Stimulated activated CD8-positive, alpha-beta memory T cell treated with anti-CD3 and anti-CD28 coated beads, Interleukin-2, amount 100 ng/mL, for 48 hours (primary cell): ENCODE data around the gene KDM4B.

Experiments
- DNase-seq, 2 donors: peaks; one replicate each; pipeline ENCODE4 v3.0.0-alpha.2; 2020; ENCODE audit warnings: low read depth in 2 of 2

Gene KDM4B

DNA sequence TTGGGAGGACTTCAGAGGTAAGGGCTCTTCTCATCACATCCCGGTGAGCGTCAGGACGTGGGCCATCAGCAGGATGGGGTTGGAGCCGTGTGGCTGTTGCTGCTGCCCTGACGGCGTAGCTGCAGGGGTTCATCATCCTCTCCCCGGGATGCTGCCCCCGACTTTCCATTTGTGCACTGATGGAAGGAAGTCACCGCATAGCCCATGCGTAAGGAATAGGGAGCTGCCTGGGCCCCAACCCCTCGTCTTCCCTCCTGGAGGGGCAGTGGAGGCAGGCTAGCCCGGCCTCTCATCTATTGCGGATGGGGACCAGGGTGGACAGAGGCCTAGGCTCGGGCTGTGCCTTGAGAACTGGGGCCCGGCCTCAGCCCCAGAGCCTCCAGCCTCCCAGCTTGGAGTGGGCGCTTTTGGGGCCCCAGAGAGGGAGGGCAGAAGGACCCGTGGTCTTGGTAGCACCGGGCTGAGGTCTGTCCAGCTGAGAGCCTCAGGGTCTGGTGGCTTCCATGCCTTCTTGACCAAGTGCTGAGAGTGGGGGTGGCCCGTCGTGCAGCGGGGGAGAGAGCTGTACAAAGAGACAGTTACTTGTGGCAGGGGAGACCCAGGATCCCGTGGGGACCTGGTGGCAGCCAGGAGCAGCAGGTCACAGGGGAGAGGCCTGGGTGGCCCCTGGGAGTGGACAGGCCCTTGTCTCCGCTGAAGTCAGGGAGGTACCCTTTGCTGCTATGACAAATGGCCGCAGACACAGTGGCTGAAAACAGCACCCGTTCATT is 44.0 kb downstream of the KDM4B start:
- DNase-seq = no peak

DNA sequence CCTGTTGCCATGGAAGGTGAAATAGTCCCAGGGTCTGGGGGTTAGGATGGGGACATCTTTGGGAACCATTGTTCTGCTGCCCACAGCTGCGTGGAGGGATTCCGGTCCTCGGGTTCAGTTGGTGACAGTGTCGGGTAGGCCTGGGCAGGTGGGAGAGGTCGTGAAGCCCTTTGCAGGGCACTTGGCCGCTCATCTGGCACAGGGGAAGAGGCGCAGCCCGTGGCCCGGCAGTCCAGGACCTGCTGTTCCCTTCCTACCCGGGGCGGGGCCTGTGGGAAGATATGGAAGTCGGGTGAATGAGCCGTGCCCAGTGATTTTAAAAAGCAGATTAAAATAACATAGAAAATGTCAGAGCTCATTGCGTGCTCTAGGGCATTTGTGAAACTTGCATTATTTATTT is 44.8 kb downstream of the KDM4B start:
- no peak for DNase-seq

DNA sequence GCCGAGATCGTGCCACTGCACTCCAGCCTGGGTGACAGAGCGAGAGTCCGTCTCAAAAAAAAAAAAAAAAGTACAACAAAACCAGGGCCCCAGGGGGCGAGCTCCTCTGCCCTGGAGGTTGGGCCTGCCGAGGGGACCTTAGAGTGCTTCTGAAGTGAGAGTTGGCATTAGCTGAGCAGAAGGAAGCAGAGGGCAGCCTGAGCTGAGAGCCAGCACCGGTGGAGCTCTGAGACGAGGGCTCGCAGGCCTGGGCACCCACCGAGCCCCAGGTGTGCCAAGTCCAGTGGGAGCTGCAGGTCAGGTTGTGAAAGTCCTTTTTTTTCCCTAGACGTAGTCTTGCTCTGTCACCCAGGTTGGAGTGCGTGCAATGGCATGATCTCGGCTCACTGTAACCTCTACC is 46.0 kb downstream of the KDM4B start:
- no peak for DNase-seq

DNA sequence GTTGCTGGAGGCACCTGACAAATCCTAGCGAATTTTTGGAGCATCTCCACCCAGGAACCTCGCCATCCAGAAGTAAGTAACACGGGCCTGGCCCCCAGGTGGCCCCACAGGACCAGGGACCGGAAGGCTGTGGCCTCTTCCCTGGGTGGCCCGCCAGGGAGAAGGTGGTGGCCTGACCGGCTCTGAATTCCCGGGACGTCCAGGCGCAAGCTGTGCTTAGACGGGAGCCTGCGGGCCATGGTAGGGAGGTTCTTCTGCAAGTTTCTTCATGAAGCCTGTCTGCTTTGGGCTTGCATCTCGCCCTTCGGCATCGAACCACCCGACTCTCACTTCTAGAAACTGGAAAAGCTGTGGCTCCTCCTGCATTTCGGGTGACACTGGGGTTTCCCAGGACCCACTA is 47.4 kb downstream of the KDM4B start:
- DNase-seq = no peak

DNA sequence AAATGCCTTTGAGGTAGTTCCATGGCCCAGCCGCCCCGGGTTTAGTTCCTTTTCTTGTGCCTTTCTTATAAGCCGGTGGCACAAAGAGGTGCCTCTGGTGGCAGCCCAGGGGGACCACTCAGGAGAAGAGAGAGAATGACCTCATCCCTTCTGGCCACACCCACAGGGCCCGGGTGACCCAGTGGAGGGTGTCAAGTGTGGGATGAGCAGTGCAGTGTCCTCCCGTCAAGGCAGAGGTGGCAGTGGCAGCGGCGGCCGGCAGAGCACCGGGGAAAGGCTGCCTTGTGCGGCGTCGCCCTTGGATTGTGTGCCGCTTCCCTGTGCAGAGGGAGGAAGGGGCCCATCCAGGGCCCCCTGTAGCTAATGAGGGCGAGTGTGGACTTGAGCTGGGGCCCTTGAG is 47.9 kb downstream of the KDM4B start:
- DNase-seq = no peak

DNA sequence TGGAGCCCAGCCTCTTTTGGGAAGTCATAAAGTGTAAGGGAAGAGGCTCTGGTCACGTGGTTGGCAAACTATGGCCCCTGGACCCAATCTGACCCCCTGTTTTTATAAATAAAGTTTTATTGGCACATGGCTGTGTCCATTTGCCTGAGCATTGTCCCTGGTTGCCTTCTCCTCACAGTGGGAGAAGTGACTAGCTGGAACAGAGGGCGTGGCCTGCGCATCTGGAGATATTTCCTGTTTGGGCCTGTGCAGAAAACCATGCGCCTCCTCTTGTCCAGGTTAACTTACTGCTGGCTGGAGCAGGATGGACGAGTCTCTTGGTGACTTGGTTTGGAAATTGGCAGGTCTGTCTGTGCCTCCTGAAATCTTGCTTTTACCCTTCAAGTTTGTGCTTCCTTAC is 48.3 kb downstream of the KDM4B start:
- no peak for DNase-seq

DNA sequence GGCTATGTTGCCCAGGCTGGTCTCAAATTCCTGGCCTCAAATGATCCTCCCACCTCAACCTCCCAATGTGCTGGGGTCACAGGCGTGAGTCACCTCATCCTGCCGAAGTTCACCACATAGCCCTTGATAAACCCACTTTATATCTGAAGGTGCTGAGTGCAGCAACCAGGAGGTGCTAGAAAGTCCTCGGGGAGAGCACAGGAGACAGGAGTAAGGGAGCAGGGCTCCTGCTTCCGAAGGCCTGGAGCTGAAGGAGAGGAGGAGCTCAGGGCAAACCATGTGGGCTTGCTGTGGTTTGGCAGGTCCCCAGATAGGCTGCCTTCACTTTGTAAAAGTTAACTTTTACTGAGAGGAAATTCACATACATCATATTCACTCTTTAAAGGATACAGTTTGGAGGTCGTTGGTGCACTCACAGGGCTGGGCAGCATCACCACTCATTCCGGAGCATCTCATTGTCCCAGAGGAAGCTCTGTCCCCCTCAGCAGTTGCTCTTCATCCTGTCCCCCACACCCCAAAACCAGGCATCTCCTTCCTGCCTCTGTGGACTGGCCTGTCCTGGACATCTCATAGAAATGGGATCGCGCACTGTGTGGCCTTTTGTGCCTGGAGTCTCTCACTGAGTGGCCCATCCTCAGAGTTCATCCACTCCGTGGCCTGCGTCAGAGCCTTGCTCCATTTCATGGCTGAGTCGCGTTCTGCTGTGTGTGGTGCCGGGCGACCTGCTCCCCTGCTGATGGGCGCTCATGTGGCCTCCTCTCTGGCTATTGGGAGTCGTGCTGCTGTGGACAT is 49.5 kb downstream of the KDM4B start:
- no peak for DNase-seq

DNA sequence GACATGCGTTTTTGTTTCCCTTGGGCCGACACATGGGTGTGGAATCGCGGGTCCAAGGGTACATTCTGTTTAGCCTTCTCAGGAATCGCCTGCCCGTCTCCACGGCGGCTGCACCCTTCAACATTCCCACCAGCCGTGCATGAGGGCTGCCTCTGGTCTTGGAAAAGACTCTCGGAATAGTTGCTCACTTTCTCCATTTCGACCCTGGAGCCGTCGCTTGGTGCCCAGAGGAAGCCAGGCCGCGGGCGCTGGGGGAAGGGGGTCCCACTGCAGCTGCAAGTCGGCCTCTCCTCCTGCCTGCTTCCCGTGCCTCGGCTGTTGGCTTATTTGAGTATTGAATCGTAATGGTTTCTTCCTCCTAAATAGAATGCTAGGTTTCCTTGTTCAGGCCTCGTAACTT is 51.5 kb downstream of the KDM4B start:
- no peak for DNase-seq

DNA sequence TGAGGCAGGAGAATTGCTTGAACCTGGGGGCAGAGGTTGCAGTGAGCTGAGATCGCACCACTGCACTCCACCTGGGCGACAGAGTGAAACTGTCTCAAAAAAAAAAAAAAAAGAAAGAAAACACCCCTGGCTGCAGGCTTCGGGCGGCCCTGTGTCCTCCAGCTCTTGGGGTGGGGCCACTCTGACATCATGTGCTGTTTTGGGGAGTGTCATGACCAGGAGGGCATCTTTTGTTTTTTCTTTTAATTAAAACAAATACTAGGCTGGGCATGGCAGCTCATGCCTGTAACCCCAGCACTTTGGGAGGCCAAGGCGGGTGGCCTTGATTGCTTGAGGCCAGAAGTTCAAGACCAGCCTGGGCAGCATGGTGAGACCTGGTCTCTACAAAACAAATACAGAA is 52.1 kb downstream of the KDM4B start:
- no peak for DNase-seq

DNA sequence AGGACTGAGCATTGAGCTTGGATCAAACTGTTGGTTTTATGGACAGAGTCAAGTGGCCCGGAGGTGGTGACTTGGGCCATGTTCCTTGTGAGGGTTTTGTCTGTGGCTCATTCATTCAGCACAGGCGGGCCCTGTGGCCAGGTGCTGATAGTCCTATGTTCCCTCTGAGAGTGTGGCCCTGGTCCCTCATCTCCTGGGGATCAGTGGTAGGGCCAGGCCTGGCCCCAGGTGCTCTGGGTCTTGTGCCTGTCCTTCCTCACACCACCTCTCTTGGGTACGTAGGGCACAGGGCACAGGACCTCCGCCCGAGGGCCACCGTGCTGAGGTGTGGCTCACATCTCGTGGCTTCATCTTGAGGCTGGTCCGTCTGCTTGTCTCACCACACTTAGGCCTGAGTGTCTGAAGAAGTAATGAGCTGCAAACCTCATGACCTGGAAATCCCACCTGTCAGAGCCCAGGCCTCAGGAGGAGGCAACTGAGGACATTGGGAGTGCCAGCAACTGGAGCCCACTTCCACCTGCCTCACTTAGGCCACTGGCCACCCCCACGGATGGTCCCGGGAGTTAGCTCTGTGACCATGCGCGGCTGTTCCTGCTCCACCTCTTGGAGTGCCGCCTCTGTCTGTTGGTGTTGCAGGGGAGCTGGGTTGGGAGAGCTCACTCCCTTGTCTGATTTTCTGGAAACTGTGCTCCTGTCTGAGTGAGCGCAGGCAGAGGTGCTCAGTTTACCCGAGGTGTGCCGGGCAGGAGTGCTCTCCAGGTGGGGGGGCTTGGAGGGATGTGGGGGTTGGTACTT is 53.4 kb downstream of the KDM4B start:
- no peak for DNase-seq

DNA sequence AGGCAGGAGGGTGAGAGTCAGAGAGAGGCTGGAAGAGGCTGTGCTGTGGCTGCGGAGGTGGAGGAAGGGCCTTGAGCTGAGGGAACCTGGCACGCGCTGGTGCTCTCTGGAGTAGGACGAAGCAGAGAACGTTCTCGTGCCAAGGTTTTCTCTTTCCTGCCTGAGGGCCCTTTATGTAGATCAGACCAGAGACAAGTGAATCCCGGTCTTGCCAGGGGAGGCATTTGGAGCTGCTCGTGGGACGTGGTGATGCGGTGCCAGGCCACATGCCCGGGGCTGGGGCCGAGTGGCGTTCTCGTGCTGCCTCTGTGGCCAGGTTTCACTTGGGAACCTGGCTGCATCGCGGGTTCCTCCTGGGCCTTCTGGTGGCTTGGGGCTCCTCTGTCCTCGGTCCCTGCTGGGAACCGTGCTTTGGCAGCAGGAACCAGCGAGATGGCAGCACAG is 54.2 kb downstream of the KDM4B start:
- DNase-seq = no peak

DNA sequence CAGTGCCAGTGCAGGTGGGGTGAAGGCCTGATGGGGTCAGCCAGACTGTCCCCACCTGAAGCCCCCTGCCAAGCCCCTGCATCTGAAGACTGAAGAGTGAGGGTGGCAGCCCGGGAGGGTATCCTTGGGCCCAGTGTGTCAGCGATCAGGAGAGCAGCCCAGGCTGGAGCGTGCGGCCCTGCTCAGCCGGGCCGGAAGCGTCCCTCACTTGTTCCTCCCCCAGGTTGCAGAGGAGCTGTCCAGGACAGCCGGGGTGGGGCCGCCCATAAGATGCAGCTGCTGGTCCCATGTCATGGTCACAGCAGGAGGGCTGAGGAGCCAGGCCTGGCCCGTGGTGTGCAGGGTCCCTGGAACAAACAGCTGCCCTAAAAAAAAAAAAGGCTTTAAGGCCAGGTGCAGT is 55.4 kb downstream of the KDM4B start:
- no peak for DNase-seq

DNA sequence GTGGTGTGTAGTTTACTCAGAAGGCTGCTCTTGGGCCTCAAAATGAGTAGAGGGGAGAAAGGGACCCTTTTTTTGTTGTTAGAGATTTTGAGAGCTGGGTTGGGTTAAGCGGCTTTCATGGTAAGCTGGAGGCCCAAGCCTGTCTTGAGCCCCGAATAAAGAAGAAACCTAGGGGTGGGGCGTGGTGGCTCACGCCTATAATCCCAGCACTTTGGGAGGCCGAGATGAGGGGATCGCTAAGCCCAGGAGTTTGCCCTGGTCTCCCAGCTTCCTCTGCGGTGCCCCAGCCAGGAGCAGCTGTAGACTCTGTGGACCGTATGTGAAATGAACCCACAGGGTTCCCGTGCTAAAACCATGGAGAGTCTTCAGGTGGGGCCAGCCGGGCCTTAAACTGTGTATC is 56.1 kb downstream of the KDM4B start:
- DNase-seq = no peak

DNA sequence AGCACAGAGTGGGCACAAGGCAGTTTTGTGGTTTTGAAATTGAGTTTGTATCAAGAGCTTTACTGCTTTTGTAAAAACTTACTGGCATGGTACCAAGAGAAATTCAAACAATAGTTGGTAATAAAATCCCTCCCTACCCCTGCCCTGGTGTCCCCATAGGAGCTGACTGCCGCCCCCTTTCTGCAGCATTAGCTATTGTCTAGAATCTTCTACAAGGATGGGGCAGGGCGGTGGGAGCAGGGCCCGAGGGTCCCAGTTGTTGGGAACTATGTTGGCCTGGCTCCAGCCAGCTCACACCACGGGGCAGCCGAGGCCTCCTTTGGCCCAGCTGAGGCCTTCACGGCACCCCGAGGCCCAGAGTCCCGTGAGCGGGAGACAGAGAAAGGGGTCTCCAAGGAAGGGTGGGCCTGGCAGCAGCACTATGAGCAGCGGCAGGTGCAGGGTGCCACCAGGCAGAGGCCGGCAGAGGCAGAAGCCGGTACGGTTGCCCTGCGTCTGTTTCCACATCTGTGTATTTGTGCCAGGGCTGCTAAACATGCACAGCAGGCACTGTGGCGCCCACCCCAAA is 57.9 kb downstream of the KDM4B start:
- no peak for DNase-seq

DNA sequence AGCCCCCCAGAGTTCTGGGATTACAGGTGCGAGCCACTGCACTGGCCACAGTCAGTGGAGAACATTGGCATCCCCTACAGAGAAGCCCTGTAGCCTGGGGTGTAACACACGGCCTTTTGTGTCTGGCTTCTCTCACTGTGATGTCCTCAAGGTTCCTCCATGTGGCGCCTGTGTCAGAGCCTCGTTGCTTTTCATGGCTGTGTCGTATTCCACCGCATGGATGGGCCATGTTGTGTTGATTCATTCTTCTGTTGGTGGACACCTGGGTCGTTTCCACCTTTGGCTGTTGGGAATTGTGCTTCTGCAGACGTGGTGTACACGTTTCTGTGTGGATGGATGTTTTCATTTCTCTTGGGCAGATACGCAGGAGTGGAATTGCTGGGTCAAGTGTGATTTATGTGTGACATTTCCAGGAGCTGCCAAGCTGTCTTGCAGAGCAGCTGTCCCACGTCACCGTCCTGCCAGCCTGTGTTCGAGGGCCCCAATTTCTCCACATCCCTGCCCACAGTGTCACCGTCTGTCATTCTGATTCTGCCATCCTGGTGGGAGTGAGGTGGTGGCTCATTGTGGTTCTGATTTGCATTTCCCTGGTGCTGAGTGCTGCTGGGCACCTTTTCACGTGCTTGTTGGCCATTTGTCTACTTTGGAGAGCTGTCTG is 59.4 kb downstream of the KDM4B start:
- DNase-seq = no peak

DNA sequence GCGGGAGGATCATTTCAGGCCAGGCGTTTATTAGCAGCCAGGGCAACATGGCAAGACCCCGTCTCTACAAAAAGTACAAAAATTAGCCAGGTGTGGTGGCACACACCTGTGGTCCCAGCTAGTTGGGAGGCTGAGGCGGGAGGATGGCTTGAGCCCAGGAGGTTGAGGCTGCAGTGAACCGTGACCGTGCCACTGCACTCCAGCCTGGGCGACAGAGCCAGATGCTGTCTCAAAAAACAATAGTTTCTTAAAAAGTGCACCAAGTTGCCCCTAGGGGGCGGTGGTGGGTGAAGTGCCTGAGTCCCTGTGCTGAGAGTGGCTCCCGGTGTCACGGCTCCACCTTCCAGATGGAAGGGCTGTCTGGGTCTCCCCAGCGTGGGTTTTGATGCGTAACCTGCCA is 60.7 kb downstream of the KDM4B start:
- peak; percentile 44 to 61 for DNase-seq

DNA sequence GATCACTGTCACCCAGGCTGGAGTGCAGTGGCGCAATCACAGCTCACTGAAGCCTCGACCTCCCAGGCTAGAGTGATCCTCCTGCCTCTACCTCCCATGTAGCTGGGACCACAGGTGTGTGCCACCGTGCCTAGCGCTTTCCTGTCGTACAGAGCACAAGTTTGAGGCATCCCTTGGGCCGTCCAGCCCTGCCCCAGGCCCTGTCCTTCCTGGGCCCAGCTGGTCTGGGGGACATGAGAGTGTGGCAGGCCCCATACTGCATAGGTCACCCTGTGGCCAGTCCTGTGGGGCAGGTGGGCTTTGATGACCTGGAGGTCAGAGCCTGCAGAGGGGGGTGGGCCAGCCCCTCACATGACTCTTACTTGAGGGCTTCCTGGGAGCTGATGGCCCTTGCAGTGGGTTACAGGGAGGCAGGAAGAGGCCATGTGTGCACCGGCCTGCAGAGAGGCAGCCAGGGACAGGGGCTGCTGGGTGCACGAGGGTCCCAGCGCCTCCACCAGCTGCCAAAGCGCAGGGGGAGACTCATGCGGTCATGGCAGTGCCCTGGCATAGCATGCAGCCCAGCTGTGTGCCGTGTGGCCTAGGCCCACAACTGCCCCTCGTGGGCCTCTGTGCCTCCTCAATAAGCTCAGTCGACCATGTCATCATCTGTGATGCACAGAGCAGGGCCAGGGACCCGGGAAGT is 61.4 kb downstream of the KDM4B start:
- no peak for DNase-seq

DNA sequence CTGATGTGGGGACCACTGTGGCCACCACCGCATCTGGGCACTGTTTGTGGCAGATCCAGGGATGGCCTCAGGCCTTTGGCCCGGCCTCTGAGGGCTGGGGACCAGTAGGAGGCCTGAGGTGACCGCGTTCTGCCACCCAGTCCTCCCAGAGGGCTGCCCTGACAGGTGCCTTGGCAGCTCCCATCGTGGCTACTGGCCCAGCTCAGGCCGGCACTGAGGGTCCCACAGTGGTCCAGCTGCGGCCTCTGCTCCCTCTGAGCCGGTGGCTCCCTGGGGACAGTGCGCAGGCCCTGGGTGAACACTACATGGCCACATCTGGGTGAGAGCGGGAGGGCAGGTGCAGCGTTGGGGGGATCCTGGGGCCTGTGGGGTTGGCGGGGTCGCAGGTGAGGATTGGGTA is 61.9 kb downstream of the KDM4B start:
- DNase-seq = no peak

DNA sequence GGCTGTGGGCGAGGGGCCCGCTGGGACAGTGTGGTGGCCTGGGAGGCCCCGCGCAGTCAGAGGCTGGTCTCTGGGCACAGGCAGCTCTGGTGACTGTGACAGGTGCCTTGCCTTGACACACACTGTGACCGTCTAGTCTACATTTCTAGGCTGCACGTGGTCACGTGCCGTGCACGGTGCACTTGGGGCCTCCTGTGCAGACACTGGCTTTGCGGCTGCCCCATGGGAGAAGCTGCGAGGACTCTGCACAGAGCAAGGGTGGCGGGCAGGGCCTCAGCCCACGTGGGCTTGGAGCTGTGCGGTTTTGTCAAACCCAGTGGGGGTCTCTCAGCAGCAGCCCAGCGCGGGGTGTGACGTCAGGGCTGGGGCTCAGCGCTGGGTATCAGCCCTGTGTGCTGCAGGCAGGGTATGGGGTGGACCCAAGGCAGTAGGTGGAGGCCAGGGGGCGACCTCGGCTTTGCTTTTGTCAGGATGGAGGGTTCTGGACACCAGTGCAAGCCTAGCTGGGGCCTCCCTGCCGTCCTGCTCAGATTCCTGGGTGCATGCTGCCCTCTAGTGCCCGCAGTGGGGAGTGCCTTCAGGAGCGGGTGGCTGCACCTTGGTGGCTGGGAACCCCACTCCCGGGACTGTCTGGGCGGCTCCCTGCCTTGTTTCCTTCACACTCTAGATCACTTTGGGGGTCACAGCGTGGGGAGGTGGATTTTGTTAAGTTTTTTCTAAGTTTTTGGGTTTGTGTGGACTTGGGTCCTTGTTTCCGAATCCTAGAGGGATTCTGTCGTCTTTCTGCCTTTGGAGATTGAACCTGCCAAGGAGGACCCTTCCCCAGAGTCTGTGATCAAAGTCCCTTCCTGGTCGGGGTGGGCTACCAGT is 62.6 kb downstream of the KDM4B start:
- peak; percentile 60 to 72 for DNase-seq
